SK-N-SH (cell line): ENCODE data around the gene C14orf93. TPM values are rescaled to one million over a fixed set of nuclear protein-coding genes. Genes with fewer than 3 reads are reported as not detected.

Source experiments
- CTCF ChIA-PET: fragments of 300-600, 350-600 bp; formaldehyde crosslinking; extraction: SDS; loops from one replicate; lab custom pipeline; 2021; lab: Yijun Ruan, JAX
- POLR2A ChIA-PET: fragments of 350-600 bp; sonication (Branson Sonifier 250); formaldehyde crosslinking; extraction: SDS; loops from one replicate; lab custom pipeline; 2020; ENCODE audit warnings: antibody characterized with exemption, inconsistent platforms; lab: Yijun Ruan, JAX
- DNase-seq: peaks from one replicate; pipeline ENCODE4 v3.0.0; 2012
- H2AFZ ChIP-seq: fragments of 200-600 bp; sonication (generic); 2 replicates; pipeline ENCODE4 v1.8.1; 2016; ENCODE audit warnings: antibody characterized with exemption, mild to moderate bottlenecking, low read depth
- H3F3A ChIP-seq: fragments of 200-600 bp; sonication (generic); replicated peaks from 2 replicates; pipeline ENCODE3; 2016; ENCODE audit warnings: antibody characterized with exemption, mild to moderate bottlenecking; ENCODE audit not compliant: insufficient read depth
- H3K27ac ChIP-seq, 2 experiments: fragments of 200-500 bp in 1 of 2; fragments of 200-600 bp in 1 of 2; sonication (Bioruptor generic) in 1 of 2; sonication (generic), shearing (Covaris generic) in 1 of 2; 2 replicates each; pipeline versions ENCODE4 v1.5.1 to v1.6.1; 2014 to 2016; ENCODE audit warnings: low read depth in 2 of 2, inconsistent platforms in 1 of 2, low read length in 1 of 2, mild to moderate bottlenecking in 1 of 2, mixed read lengths in 1 of 2
- H3K27me3 ChIP-seq: fragments of 200-600 bp; sonication (generic), shearing (Covaris generic); 2 replicates; pipeline ENCODE4 v1.6.1; 2016; ENCODE audit warnings: mixed run types; ENCODE audit not compliant: insufficient read depth
- H3K36me3 ChIP-seq, 2 experiments: fragments of 200-500 bp in 1 of 2; fragments of 200-600 bp in 1 of 2; sonication (Bioruptor generic) in 1 of 2; sonication (generic) in 1 of 2; replicated peaks in 1 of 2; 2 replicates each; pipeline versions ENCODE3 to v1.5.1; 2014 to 2016; ENCODE audit warnings: low read length in 1 of 2, mild to moderate bottlenecking in 1 of 2; ENCODE audit not compliant: insufficient read depth in 2 of 2, control insufficient read depth in 1 of 2
- H3K4me1 ChIP-seq, 2 experiments: fragments of 200-500 bp in 1 of 2; fragments of 200-600 bp in 1 of 2; sonication (Bioruptor generic) in 1 of 2; sonication (generic), shearing (Covaris generic) in 1 of 2; 2 replicates each; pipeline versions ENCODE4 v1.5.1 to v1.6.1; 2014 to 2016; ENCODE audit warnings: low read depth in 1 of 2, low read length in 1 of 2, mixed run types in 1 of 2; ENCODE audit not compliant: insufficient read depth in 2 of 2, control insufficient read depth in 1 of 2
- H3K4me2 ChIP-seq: fragments of 200-600 bp; sonication (generic), shearing (Covaris generic); 2 replicates; pipeline ENCODE4 v1.6.1; 2017; ENCODE audit warnings: mixed run types
- H3K4me3 ChIP-seq, 2 experiments: fragments of 200-500 bp in 1 of 2; fragments of 200-600 bp in 1 of 2; sonication (Bioruptor generic) in 1 of 2; sonication (generic), shearing (Covaris generic) in 1 of 2; 2 replicates each; pipeline versions ENCODE4 v1.5.1 to v1.8.1; 2014 to 2016; ENCODE audit warnings: low read depth in 2 of 2, inconsistent platforms in 1 of 2, low read length in 1 of 2, mild to moderate bottlenecking in 1 of 2, mixed read lengths in 1 of 2, moderate library complexity in 1 of 2
- H3K79me2 ChIP-seq: fragments of 200-600 bp; sonication (generic); 2 replicates; pipeline ENCODE4 v1.8.1; 2017; ENCODE audit warnings: mild to moderate bottlenecking; ENCODE audit not compliant: insufficient read depth
- H3K9ac ChIP-seq: fragments of 200-600 bp; sonication (generic); 2 replicates; pipeline ENCODE4 v1.6.1; 2017; ENCODE audit warnings: mixed run types
- H3K9me2 ChIP-seq: fragments of 200-600 bp; sonication (generic); 2 replicates; pipeline ENCODE4 v1.6.1; 2017; ENCODE audit warnings: mixed run types
- H3K9me3 ChIP-seq: fragments of 200-600 bp; sonication (generic); 2 replicates; pipeline ENCODE4 v1.6.1; 2017; ENCODE audit warnings: mixed run types, mild to moderate bottlenecking, moderate library complexity
- H4K20me1 ChIP-seq: fragments of 200-600 bp; sonication (generic); 2 replicates; pipeline ENCODE4 v1.6.1; 2017; ENCODE audit warnings: mild to moderate bottlenecking, mixed run types; ENCODE audit not compliant: insufficient read depth
- CHD2 ChIP-seq: fragments of 150-350 bp; IDR thresholded peaks from 2 replicates; pipeline ENCODE4 v1.6.1; 2018; ENCODE audit warnings: low read length; ENCODE audit not compliant: partially characterized antibody
- ELF1 ChIP-seq: IDR thresholded peaks from 2 replicates; pipeline ENCODE4 v1.4.0; 2012
- EZH2phosphoT487 ChIP-seq: fragments of 200-600 bp; sonication (generic); IDR thresholded peaks from 2 replicates; pipeline ENCODE4 v1.6.1; 2017; ENCODE audit warnings: low read depth, mixed run types, mild to moderate bottlenecking, antibody characterized with exemption, moderate library complexity, borderline replicate concordance
- FOXJ3 ChIP-seq: sonication (generic); formaldehyde crosslinking; IDR thresholded peaks from 2 replicates; pipeline ENCODE4 v1.5.1; 2020; ENCODE audit warnings: mild to moderate bottlenecking, missing genetic modification reagents
- FOXM1 ChIP-seq: IDR thresholded peaks from 2 replicates; pipeline ENCODE4 v1.4.0; 2012; ENCODE audit warnings: low read depth, mild to moderate bottlenecking
- GATA2 ChIP-seq: sonication (generic); formaldehyde crosslinking; IDR thresholded peaks from 2 replicates; pipeline ENCODE4 v1.5.0; 2020; ENCODE audit warnings: mild to moderate bottlenecking, missing genetic modification reagents
- MEF2A ChIP-seq: IDR thresholded peaks from 2 replicates; pipeline ENCODE4 v1.4.0; 2012; ENCODE audit warnings: low read depth, borderline replicate concordance
- POLR2AphosphoS5 ChIP-seq: IDR thresholded peaks from 2 replicates; pipeline ENCODE4 v1.6.1; 2012; ENCODE audit warnings: low read depth, low read length
- RAD21 ChIP-seq: IDR thresholded peaks from 2 replicates; pipeline ENCODE4 v1.6.1; 2012; ENCODE audit warnings: mild to moderate bottlenecking, low read length
- RCOR1 ChIP-seq: fragments of 150-350 bp; IDR thresholded peaks from 2 replicates; pipeline ENCODE4 v1.6.1; 2017; ENCODE audit warnings: antibody characterized with exemption, low read length
- RFX5 ChIP-seq: IDR thresholded peaks from 2 replicates; pipeline ENCODE4 v1.6.1; 2012; ENCODE audit warnings: mild to moderate bottlenecking, improper control_type of control experiment, low read length
- RXRA ChIP-seq: IDR thresholded peaks from 2 replicates; pipeline ENCODE4 v1.4.0; 2012; ENCODE audit warnings: low read depth, mild to moderate bottlenecking, borderline replicate concordance
- SIN3A ChIP-seq: IDR thresholded peaks from 2 replicates; pipeline ENCODE4 v1.6.1; 2012; ENCODE audit warnings: low read depth, mild to moderate bottlenecking, low read length, moderate library complexity, borderline replicate concordance
- SMC3 ChIP-seq: IDR thresholded peaks from 2 replicates; pipeline ENCODE4 v1.6.1; 2012; ENCODE audit warnings: low read depth, low read length, improper control_type of control experiment
- TCF12 ChIP-seq: IDR thresholded peaks from 2 replicates; pipeline ENCODE4 v1.4.0; 2012
- TEAD4 ChIP-seq: IDR thresholded peaks from 2 replicates; pipeline ENCODE4 v1.4.0; 2012; ENCODE audit warnings: mild to moderate bottlenecking, borderline replicate concordance; ENCODE audit not compliant: insufficient read depth
- YY1 ChIP-seq: IDR thresholded peaks from 2 replicates; pipeline ENCODE4 v1.4.0; 2012; ENCODE audit warnings: low read depth, mild to moderate bottlenecking
- WGBS: methylation state at CpG from one replicate; pipeline ENCODE4 v1.1.6; 2017; ENCODE audit warnings: low lambda C conversion rate; 5-methylcytosine and 5-hydroxymethylcytosine counted together
- polyA plus RNA-seq, 3 experiments: library from polyadenylated mRNA; depleted of rRNA; stranded (reverse); fragments of >200 nt; gene quantifications; 2 replicates each; pipeline ENCODE4 v1.2.3, GENCODE V29; 2012
- TF ChIP-seq, protein P1 (sequence below): fragments of 200-600 bp; sonication (generic); IDR thresholded peaks from 2 replicates; pipeline ENCODE4 v1.6.1; 2017; ENCODE audit warnings: antibody characterized with exemption, mild to moderate bottlenecking, moderate library complexity
- TF ChIP-seq, protein P2 (sequence below): IDR thresholded peaks from 2 replicates; pipeline ENCODE4; 2012
- TF ChIP-seq, protein P3 (sequence below): fragments of 150-350 bp; IDR thresholded peaks from 2 replicates; pipeline ENCODE4 v1.6.1; 2016; ENCODE audit warnings: mild to moderate bottlenecking, low read depth, low read length
- TF ChIP-seq, protein P4 (sequence below): IDR thresholded peaks from 2 replicates; pipeline ENCODE4 v1.4.0; 2012; ENCODE audit warnings: low read depth, borderline replicate concordance
- TF ChIP-seq, protein P5 (sequence below): IDR thresholded peaks from 2 replicates; pipeline ENCODE4 v1.4.0; 2012; ENCODE audit warnings: low read depth

Gene C14orf93
- polyA plus RNA-seq, 1 of the 3 experiments (the other 2 are of a cell fraction): 9.1 TPM

DNA sequence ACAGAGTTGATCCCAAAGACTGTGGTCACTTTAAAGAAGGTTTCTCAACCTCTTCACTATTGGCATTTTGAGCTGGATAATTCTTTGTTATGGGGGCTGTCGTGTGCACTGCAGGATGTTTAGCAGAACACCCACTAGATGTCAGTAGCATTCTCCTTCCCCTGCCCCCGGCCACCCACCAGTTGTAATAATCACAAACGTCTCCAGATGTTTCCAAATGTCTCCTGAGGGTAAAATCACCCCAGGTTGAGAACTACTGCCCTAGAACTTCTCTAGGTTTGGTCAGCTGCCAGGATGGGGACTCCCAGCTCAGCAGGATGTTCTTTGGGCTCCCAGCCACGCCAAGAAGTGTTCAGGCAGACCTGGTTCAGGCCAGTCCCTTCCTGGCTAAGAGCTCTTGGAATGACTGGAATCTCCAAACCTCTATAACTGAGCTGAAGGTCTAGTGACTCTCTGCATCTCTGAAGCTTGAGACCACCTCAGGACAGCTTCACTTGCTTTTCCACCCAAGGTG, 15.1 kb downstream of the C14orf93 start:
- H3K4me3 ChIP-seq: no peak overlapping the region; a peak in 1 of 4 replicates
- no peaks in the 10 kb centered on the region for H3K79me2 ChIP-seq
- H3K4me1 ChIP-seq: peaks cover 4 to 25% of the 10 kb centered on the region in 2 experiments; a peak in 3 of 4 replicates
- no peaks in the 10 kb centered on the region for H4K20me1 ChIP-seq
- 18% methylated on average over 4 of the region's 4 CpGs for WGBS
- no peaks in the 10 kb centered on the region for H3K36me3 ChIP-seq
- CTCF ChIA-PET: interaction anchor here (0.6 to 34.9 kb wide), 34 partner anchors 9 to 424 kb away, joined by 3 to 1566 read pairs (median 6); partner anchors contain the start of genes AJUBA, CDH24, HAUS4 and PRMT5
- H3K9me3 ChIP-seq: no peaks in the 10 kb centered on the region
- H3K9ac ChIP-seq: no peak overlapping the region
- H3K27ac ChIP-seq: no peak overlapping the region
- POLR2A ChIA-PET: interaction anchor here (0.6 to 2.8 kb wide), 7 partner anchors 9 to 101 kb away, joined by 3 to 18 read pairs (median 10); partner anchors contain the start of gene CDH24
- TF ChIP-seq SMC3 (peak; percentile 75), CHD2 (peak; percentile 58), TCF12 (no peak), YY1 (no peak), POLR2AphosphoS5 (no peak), FOXM1 (no peak), ELF1 (no peak), TEAD4 (no peak), RCOR1 (no peak), SIN3A (no peak), FOXJ3 (CRISPR knock-in tag) (no peak), RAD21 (peak; percentile 83), RFX5 (no peak), EZH2phosphoT487 (no peak), GATA2 (CRISPR knock-in tag) (no peak), RXRA (no peak), MEF2A (no peak)
- TF ChIP-seq, protein P1, sequence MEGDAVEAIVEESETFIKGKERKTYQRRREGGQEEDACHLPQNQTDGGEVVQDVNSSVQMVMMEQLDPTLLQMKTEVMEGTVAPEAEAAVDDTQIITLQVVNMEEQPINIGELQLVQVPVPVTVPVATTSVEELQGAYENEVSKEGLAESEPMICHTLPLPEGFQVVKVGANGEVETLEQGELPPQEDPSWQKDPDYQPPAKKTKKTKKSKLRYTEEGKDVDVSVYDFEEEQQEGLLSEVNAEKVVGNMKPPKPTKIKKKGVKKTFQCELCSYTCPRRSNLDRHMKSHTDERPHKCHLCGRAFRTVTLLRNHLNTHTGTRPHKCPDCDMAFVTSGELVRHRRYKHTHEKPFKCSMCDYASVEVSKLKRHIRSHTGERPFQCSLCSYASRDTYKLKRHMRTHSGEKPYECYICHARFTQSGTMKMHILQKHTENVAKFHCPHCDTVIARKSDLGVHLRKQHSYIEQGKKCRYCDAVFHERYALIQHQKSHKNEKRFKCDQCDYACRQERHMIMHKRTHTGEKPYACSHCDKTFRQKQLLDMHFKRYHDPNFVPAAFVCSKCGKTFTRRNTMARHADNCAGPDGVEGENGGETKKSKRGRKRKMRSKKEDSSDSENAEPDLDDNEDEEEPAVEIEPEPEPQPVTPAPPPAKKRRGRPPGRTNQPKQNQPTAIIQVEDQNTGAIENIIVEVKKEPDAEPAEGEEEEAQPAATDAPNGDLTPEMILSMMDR: peak; percentile 70
- TF ChIP-seq, protein P2, sequence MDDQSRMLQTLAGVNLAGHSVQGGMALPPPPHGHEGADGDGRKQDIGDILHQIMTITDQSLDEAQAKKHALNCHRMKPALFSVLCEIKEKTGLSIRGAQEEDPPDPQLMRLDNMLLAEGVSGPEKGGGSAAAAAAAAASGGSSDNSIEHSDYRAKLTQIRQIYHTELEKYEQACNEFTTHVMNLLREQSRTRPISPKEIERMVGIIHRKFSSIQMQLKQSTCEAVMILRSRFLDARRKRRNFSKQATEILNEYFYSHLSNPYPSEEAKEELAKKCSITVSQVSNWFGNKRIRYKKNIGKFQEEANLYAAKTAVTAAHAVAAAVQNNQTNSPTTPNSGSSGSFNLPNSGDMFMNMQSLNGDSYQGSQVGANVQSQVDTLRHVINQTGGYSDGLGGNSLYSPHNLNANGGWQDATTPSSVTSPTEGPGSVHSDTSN: no peak
- TF ChIP-seq, protein P3, sequence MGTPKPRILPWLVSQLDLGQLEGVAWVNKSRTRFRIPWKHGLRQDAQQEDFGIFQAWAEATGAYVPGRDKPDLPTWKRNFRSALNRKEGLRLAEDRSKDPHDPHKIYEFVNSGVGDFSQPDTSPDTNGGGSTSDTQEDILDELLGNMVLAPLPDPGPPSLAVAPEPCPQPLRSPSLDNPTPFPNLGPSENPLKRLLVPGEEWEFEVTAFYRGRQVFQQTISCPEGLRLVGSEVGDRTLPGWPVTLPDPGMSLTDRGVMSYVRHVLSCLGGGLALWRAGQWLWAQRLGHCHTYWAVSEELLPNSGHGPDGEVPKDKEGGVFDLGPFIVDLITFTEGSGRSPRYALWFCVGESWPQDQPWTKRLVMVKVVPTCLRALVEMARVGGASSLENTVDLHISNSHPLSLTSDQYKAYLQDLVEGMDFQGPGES: no peak
- TF ChIP-seq, protein P4, sequence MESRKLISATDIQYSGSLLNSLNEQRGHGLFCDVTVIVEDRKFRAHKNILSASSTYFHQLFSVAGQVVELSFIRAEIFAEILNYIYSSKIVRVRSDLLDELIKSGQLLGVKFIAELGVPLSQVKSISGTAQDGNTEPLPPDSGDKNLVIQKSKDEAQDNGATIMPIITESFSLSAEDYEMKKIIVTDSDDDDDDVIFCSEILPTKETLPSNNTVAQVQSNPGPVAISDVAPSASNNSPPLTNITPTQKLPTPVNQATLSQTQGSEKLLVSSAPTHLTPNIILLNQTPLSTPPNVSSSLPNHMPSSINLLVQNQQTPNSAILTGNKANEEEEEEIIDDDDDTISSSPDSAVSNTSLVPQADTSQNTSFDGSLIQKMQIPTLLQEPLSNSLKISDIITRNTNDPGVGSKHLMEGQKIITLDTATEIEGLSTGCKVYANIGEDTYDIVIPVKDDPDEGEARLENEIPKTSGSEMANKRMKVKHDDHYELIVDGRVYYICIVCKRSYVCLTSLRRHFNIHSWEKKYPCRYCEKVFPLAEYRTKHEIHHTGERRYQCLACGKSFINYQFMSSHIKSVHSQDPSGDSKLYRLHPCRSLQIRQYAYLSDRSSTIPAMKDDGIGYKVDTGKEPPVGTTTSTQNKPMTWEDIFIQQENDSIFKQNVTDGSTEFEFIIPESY: no peak
- TF ChIP-seq, protein P5, sequence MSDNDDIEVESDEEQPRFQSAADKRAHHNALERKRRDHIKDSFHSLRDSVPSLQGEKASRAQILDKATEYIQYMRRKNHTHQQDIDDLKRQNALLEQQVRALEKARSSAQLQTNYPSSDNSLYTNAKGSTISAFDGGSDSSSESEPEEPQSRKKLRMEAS: no peak
- no peaks in the 10 kb centered on the region for H3K27me3 ChIP-seq
- H3F3A ChIP-seq: peaks cover 4% of the 10 kb centered on the region
- H3K9me2 ChIP-seq: no peaks in the 10 kb centered on the region
- peak; percentile 77 for DNase-seq
- no peak overlapping the region for H3K4me2 ChIP-seq
- no peak overlapping the region for H2AFZ ChIP-seq
